DND-41 (cell line): ENCODE measurements around the gene RBBP5.

Experiments
- ATAC-seq: fragments of 200-7000 bp; cut with Tn5 transposase; 3 replicates; pipeline ENCODE4 v1.9.1; 2021; ENCODE audit warnings: low read depth; ENCODE audit not compliant: insufficient read depth
- DNase-seq: peaks from one replicate; pipeline ENCODE4 v3.0.0-alpha.2; 2020
- H2AFZ ChIP-seq: 2 replicates; pipeline ENCODE4 v1.6.0; 2012; ENCODE audit warnings: low read depth, low read length
- H3K27ac ChIP-seq: 2 replicates; pipeline ENCODE4 v1.5.1; 2012; ENCODE audit warnings: low read length, inconsistent platforms
- H3K27me3 ChIP-seq: fragments of 200-600 bp; sonication (generic); 2 replicates; pipeline ENCODE4 v1.6.0; 2012; ENCODE audit warnings: low read length, mild to moderate bottlenecking, inconsistent platforms; ENCODE audit not compliant: insufficient read depth, poor library complexity
- H3K36me3 ChIP-seq: 2 replicates; pipeline ENCODE4 v1.5.1; 2012; ENCODE audit warnings: low read length, inconsistent platforms; ENCODE audit not compliant: insufficient read depth
- H3K4me1 ChIP-seq: 2 replicates; pipeline ENCODE4 v1.5.1; 2012; ENCODE audit warnings: mild to moderate bottlenecking, low read length; ENCODE audit not compliant: insufficient read depth
- H3K4me2 ChIP-seq: 2 replicates; pipeline ENCODE4 v1.6.0; 2012; ENCODE audit warnings: mild to moderate bottlenecking, moderate library complexity, low read length, inconsistent platforms; ENCODE audit not compliant: insufficient read depth
- H3K4me3 ChIP-seq, 2 experiments: fragments of 200-600 bp in 1 of 2; shearing (Covaris generic) in 1 of 2; 2 replicates each; pipeline ENCODE4 v1.5.1; 2012 to 2016; ENCODE audit warnings: inconsistent platforms in 2 of 2, low read length in 2 of 2, mild to moderate bottlenecking in 2 of 2, low read depth in 1 of 2, moderate library complexity in 1 of 2
- H3K79me2 ChIP-seq: 2 replicates; pipeline ENCODE4 v1.6.0; 2012; ENCODE audit warnings: low read length, inconsistent platforms; ENCODE audit not compliant: insufficient read depth
- H3K9ac ChIP-seq: 2 replicates; pipeline ENCODE4 v1.6.0; 2012; ENCODE audit warnings: low read depth, mild to moderate bottlenecking, inconsistent platforms, low read length, moderate library complexity
- H3K9me3 ChIP-seq: 2 replicates; pipeline ENCODE4 v1.5.1; 2012; ENCODE audit warnings: low read length, moderate library complexity, mild to moderate bottlenecking, inconsistent platforms; ENCODE audit not compliant: insufficient read depth, severe bottlenecking
- H4K20me1 ChIP-seq: 2 replicates; pipeline ENCODE4 v1.6.0; 2012; ENCODE audit warnings: low read length; ENCODE audit not compliant: insufficient read depth
- EZH2 ChIP-seq: IDR thresholded peaks from 3 replicates; pipeline ENCODE4 v1.6.1; 2012; ENCODE audit warnings: borderline replicate concordance, low read depth, mild to moderate bottlenecking, moderate library complexity, low read length, inconsistent platforms; ENCODE audit not compliant: severe bottlenecking
- TF ChIP-seq, protein P1 (sequence below): IDR thresholded peaks from 2 replicates; pipeline ENCODE4 v1.5.1; 2012; ENCODE audit warnings: borderline replicate concordance, low read length, moderate library complexity, mild to moderate bottlenecking; ENCODE audit not compliant: poor library complexity, severe bottlenecking; ENCODE audit errors: extremely low read depth

Gene RBBP5

DNA sequence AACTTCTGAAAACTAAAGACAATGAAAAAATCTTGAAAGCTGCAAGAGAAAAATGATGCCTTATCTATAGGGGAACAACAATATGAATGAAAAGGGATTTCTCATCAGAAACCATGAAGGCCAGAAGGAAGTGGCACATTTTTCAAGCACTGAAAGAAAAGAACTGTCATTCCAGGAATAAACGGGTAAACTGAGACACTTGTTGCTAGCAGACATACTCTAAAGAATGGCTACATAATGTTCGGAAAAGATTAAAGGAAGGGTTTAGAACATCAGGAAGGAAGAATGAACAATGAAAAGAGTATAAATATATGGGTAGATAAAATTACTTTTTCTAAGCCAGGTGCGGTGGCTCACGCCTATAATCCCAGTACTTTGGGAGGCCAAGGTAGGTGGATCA lies 14.5 kb downstream of the RBBP5 start:
- no peak for ATAC-seq
- Histone ChIP-seq H4K20me1 (peaks cover 6% of the 10 kb centered on the region; the same call in 1 of the 2 replicates), H2AFZ (no peak overlapping the region), H3K4me3 (no peak overlapping the region), H3K4me1 (no peaks in the 10 kb centered on the region), H3K4me2 (no peak overlapping the region), H3K27me3 (no peaks in the 10 kb centered on the region), H3K27ac (no peak overlapping the region), H3K36me3 (peaks cover 61% of the 10 kb centered on the region), H3K9me3 (no peaks in the 10 kb centered on the region), H3K79me2 (peaks cover 3% of the 10 kb centered on the region; the same call in 1 of the 2 replicates), H3K9ac (no peak overlapping the region)
- TF ChIP-seq, protein P1, sequence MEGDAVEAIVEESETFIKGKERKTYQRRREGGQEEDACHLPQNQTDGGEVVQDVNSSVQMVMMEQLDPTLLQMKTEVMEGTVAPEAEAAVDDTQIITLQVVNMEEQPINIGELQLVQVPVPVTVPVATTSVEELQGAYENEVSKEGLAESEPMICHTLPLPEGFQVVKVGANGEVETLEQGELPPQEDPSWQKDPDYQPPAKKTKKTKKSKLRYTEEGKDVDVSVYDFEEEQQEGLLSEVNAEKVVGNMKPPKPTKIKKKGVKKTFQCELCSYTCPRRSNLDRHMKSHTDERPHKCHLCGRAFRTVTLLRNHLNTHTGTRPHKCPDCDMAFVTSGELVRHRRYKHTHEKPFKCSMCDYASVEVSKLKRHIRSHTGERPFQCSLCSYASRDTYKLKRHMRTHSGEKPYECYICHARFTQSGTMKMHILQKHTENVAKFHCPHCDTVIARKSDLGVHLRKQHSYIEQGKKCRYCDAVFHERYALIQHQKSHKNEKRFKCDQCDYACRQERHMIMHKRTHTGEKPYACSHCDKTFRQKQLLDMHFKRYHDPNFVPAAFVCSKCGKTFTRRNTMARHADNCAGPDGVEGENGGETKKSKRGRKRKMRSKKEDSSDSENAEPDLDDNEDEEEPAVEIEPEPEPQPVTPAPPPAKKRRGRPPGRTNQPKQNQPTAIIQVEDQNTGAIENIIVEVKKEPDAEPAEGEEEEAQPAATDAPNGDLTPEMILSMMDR, result no peak
- no peak for TF ChIP-seq EZH2
- no peak for DNase-seq

- no peak for TF ChIP-seq EZH2
- TF ChIP-seq, protein P1, result no peak
- ATAC-seq (no peak), DNase-seq (no peak)
- H3K36me3 ChIP-seq, result peaks cover 87% of the 10 kb centered on the region
- peaks cover 6% of the 10 kb centered on the region; the same call in 1 of the 2 replicates for H4K20me1 ChIP-seq
- no peak overlapping the region for H3K9ac ChIP-seq
- peaks cover 3% of the 10 kb centered on the region; the same call in 1 of the 2 replicates for H3K79me2 ChIP-seq
- H3K27ac ChIP-seq, result no peak overlapping the region
- H3K4me2 ChIP-seq, result no peak overlapping the region
- H3K27me3 ChIP-seq, result no peaks in the 10 kb centered on the region
- H3K4me3 ChIP-seq, result no peak overlapping the region
- H2AFZ ChIP-seq, result no peak overlapping the region
- H3K9me3 ChIP-seq, result no peaks in the 10 kb centered on the region
- H3K4me1 ChIP-seq, result no peaks in the 10 kb centered on the region
Measured at GRCh38 chr1:205102404-205102803, 19.4 kb downstream of the RBBP5 start.

GRCh38 chr1:205098242-205098641 lies 23.5 kb downstream of the RBBP5 start:
- H2AFZ ChIP-seq, result no peak overlapping the region
- DNase-seq (no peak), ATAC-seq (no peak)
- peaks cover 88% of the 10 kb centered on the region for H3K36me3 ChIP-seq
- no peak overlapping the region for H3K9ac ChIP-seq
- no peak overlapping the region for H3K4me3 ChIP-seq
- H3K27me3 ChIP-seq, result no peaks in the 10 kb centered on the region
- no peaks in the 10 kb centered on the region for H3K4me1 ChIP-seq
- H3K9me3 ChIP-seq, result no peaks in the 10 kb centered on the region
- no peak overlapping the region for H3K4me2 ChIP-seq
- no peak overlapping the region for H3K27ac ChIP-seq
- no peaks in the 10 kb centered on the region for H4K20me1 ChIP-seq
- no peaks in the 10 kb centered on the region for H3K79me2 ChIP-seq
- no peak for TF ChIP-seq EZH2
- TF ChIP-seq, protein P1, result no peak

DNA sequence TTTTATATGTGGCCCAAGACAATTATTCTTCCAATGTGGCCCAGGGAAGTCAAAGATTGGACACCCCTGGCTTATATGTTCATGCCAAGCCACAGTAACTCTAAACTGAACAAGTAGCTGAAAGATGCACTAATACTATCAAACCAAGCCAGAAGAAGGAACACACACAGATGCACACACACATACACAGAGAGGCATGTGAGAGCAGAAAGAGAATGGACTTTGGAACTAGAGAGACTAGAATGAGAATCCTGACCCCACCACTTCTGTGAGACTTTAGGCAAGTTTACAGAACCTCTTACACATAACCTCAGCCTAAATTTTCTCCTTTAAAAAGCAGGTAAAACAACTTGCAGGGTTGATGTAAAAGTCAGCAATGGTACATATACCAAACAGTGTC lies 26.4 kb downstream of the RBBP5 start:
- H3K36me3 ChIP-seq, result peaks cover 88% of the 10 kb centered on the region
- H3K27me3 ChIP-seq, result no peaks in the 10 kb centered on the region
- no peak overlapping the region for H3K4me2 ChIP-seq
- ATAC-seq (no peak), DNase-seq (no peak)
- H3K27ac ChIP-seq, result no peak overlapping the region
- H3K79me2 ChIP-seq, result no peaks in the 10 kb centered on the region
- H3K4me1 ChIP-seq, result no peaks in the 10 kb centered on the region
- H3K9ac ChIP-seq, result no peak overlapping the region
- H3K4me3 ChIP-seq, result no peak overlapping the region
- TF ChIP-seq, protein P1, result no peak
- TF ChIP-seq EZH2, result no peak
- no peak overlapping the region for H2AFZ ChIP-seq
- H4K20me1 ChIP-seq, result no peaks in the 10 kb centered on the region
- H3K9me3 ChIP-seq, result no peaks in the 10 kb centered on the region
